MM.1S (cell line): ENCODE data around the gene IL1R1.

Experiments used
- DNase-seq: peaks from one replicate; pipeline ENCODE4 v3.0.0-alpha.2; 2015
- H2AFZ ChIP-seq: fragments of 300-600 bp; sonication (generic); 2 replicates; pipeline ENCODE4 v1.6.0; 2016; ENCODE audit warnings: antibody characterized with exemption, low read length
- H3F3A ChIP-seq: fragments of 300-600 bp; sonication (generic); 2 replicates; pipeline ENCODE4 v1.6.1; 2016; ENCODE audit warnings: mild to moderate bottlenecking, antibody characterized with exemption, low read length, moderate library complexity, mixed read lengths; ENCODE audit not compliant: insufficient read depth
- H3K27ac ChIP-seq: fragments of 300-600 bp; sonication (generic); 2 replicates; pipeline ENCODE4 v1.5.1; 2016; ENCODE audit warnings: mild to moderate bottlenecking, low read length
- H3K27me3 ChIP-seq: fragments of 300-600 bp; sonication (generic); replicated peaks from 2 replicates; pipeline ENCODE4 v1.6.0; 2016; ENCODE audit warnings: low read length; ENCODE audit not compliant: insufficient read depth
- H3K36me3 ChIP-seq: fragments of 300-600 bp; sonication (generic); replicated peaks from 2 replicates; pipeline ENCODE4 v1.6.1; 2016; ENCODE audit warnings: mild to moderate bottlenecking, low read length, mixed read lengths; ENCODE audit not compliant: insufficient read depth
- H3K4me1 ChIP-seq: fragments of 300-600 bp; sonication (generic); 2 replicates; pipeline ENCODE4 v1.6.1; 2016; ENCODE audit warnings: low read length, mixed read lengths
- H3K4me2 ChIP-seq: fragments of 300-600 bp; sonication (generic); 2 replicates; pipeline ENCODE4 v1.6.0; 2016; ENCODE audit warnings: low read depth, low read length
- H3K4me3 ChIP-seq: fragments of 300-600 bp; sonication (generic); 2 replicates; pipeline ENCODE4 v1.5.1; 2016; ENCODE audit warnings: low read length, mixed read lengths
- H3K79me2 ChIP-seq: fragments of 300-600 bp; sonication (generic); 2 replicates; pipeline ENCODE4 v1.6.1; 2016; ENCODE audit warnings: mixed run types, low read length, mixed read lengths
- H3K9ac ChIP-seq: fragments of 300-600 bp; sonication (generic); 2 replicates; pipeline ENCODE4 v1.6.1; 2016; ENCODE audit warnings: low read length, mixed read lengths
- H3K9me2 ChIP-seq: fragments of 300-600 bp; sonication (generic); replicated peaks from 2 replicates; pipeline ENCODE4 v1.6.1; 2016; ENCODE audit warnings: mild to moderate bottlenecking, low read length, mixed read lengths; ENCODE audit not compliant: insufficient read depth
- H3K9me3 ChIP-seq: fragments of 300-600 bp; sonication (generic); replicated peaks from 2 replicates; pipeline ENCODE4 v1.6.1; 2016; ENCODE audit warnings: mild to moderate bottlenecking, low read length, mixed read lengths; ENCODE audit not compliant: insufficient read depth
- H4K20me1 ChIP-seq: fragments of 300-600 bp; sonication (generic); 2 replicates; pipeline ENCODE4 v1.6.1; 2016; ENCODE audit warnings: mild to moderate bottlenecking, low read length, moderate library complexity, mixed read lengths; ENCODE audit not compliant: insufficient read depth
- EZH2 ChIP-seq: fragments of 300-600 bp; sonication (generic); optimal IDR thresholded peaks from 2 replicates; pipeline ENCODE3; 2017; ENCODE audit warnings: low read depth, mild to moderate bottlenecking, antibody characterized with exemption, low read length, mixed read lengths
- EZH2phosphoT487 ChIP-seq: fragments of 300-600 bp; sonication (generic); IDR thresholded peaks from 2 replicates; pipeline ENCODE4 v1.6.1; 2018; ENCODE audit warnings: antibody characterized with exemption, low read length
- TF ChIP-seq, protein P1 (sequence below): fragments of 300-600 bp; sonication (generic); IDR thresholded peaks from 2 replicates; pipeline ENCODE4 v1.5.1; 2016; ENCODE audit warnings: antibody characterized with exemption, low read length, mixed read lengths

The IL1R1 gene

GRCh38 chr2:102107741-102108070, 34.8 kb upstream of the IL1R1 start:
- H3K4me3 ChIP-seq: no peak overlapping the region
- H3K27ac ChIP-seq: no peak overlapping the region
- no peaks in the 10 kb centered on the region for H3K27me3 ChIP-seq
- H3F3A ChIP-seq: no peaks in the 10 kb centered on the region
- H2AFZ ChIP-seq: no peak overlapping the region
- no peaks in the 10 kb centered on the region for H3K36me3 ChIP-seq
- no peaks in the 10 kb centered on the region for H3K79me2 ChIP-seq
- H3K9me2 ChIP-seq: no peaks in the 10 kb centered on the region
- no peak for DNase-seq
- no peaks in the 10 kb centered on the region for H4K20me1 ChIP-seq
- TF ChIP-seq, protein P1, sequence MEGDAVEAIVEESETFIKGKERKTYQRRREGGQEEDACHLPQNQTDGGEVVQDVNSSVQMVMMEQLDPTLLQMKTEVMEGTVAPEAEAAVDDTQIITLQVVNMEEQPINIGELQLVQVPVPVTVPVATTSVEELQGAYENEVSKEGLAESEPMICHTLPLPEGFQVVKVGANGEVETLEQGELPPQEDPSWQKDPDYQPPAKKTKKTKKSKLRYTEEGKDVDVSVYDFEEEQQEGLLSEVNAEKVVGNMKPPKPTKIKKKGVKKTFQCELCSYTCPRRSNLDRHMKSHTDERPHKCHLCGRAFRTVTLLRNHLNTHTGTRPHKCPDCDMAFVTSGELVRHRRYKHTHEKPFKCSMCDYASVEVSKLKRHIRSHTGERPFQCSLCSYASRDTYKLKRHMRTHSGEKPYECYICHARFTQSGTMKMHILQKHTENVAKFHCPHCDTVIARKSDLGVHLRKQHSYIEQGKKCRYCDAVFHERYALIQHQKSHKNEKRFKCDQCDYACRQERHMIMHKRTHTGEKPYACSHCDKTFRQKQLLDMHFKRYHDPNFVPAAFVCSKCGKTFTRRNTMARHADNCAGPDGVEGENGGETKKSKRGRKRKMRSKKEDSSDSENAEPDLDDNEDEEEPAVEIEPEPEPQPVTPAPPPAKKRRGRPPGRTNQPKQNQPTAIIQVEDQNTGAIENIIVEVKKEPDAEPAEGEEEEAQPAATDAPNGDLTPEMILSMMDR: no peak
- no peak for TF ChIP-seq EZH2phosphoT487
- no peak for TF ChIP-seq EZH2
- no peak overlapping the region for H3K9ac ChIP-seq
- H3K4me2 ChIP-seq: no peak overlapping the region
- H3K4me1 ChIP-seq: no peaks in the 10 kb centered on the region
- no peaks in the 10 kb centered on the region for H3K9me3 ChIP-seq

- Histone ChIP-seq H4K20me1 (no peaks in the 10 kb centered on the region), H3K9me2 (no peaks in the 10 kb centered on the region), H3K27ac (no peak overlapping the region), H3K79me2 (no peaks in the 10 kb centered on the region), H3K4me3 (no peak overlapping the region), H2AFZ (no peak overlapping the region), H3K9me3 (no peaks in the 10 kb centered on the region), H3K27me3 (no peaks in the 10 kb centered on the region), H3F3A (no peaks in the 10 kb centered on the region), H3K4me1 (no peaks in the 10 kb centered on the region), H3K4me2 (no peak overlapping the region), H3K36me3 (no peaks in the 10 kb centered on the region), H3K9ac (no peak overlapping the region)
- TF ChIP-seq, protein P1: no peak
- TF ChIP-seq EZH2: no peak
- TF ChIP-seq EZH2phosphoT487: no peak
- no peak for DNase-seq
These were observed 33.5 kb upstream of the IL1R1 start for GRCh38 chr2:102109016-102109415.

- H3K9me2 ChIP-seq: no peaks in the 10 kb centered on the region
- no peak overlapping the region for H3K4me3 ChIP-seq
- no peak for DNase-seq
- no peak overlapping the region for H3K27ac ChIP-seq
- H2AFZ ChIP-seq: no peak overlapping the region
- H3F3A ChIP-seq: no peaks in the 10 kb centered on the region
- no peaks in the 10 kb centered on the region for H3K79me2 ChIP-seq
- no peak overlapping the region for H3K4me2 ChIP-seq
- no peak overlapping the region for H3K9ac ChIP-seq
- H3K36me3 ChIP-seq: no peaks in the 10 kb centered on the region
- TF ChIP-seq EZH2 (no peak), EZH2phosphoT487 (no peak)
- TF ChIP-seq, protein P1: no peak
- no peaks in the 10 kb centered on the region for H3K27me3 ChIP-seq
- H4K20me1 ChIP-seq: no peaks in the 10 kb centered on the region
- H3K9me3 ChIP-seq: no peaks in the 10 kb centered on the region
- H3K4me1 ChIP-seq: no peaks in the 10 kb centered on the region
These were observed 32.4 kb upstream of the IL1R1 start for GRCh38 chr2:102110171-102110570.
